H1 (cell line): ENCODE results near the gene ADGRL3. TPM values are rescaled to one million over a fixed set of nuclear protein-coding genes. Genes with fewer than 3 reads are reported as not detected.

Experiments
- CTCF ChIP-seq, 3 experiments: IDR thresholded peaks; 1 replicate in 2 of 3; 2 replicates in 1 of 3; pipeline versions ENCODE4 v1.5.1 to v1.6.1; 2011; ENCODE audit warnings: low read length in 3 of 3, mild to moderate bottlenecking in 3 of 3, inconsistent platforms in 2 of 3, low read depth in 1 of 3, moderate library complexity in 1 of 3; ENCODE audit not compliant: insufficient read depth in 1 of 3; ENCODE audit errors: control extremely low read depth in 1 of 3
- TEAD4 ChIP-seq: IDR thresholded peaks from 2 replicates; pipeline ENCODE4 v1.6.1; 2012; ENCODE audit warnings: low read depth, low read length, inconsistent platforms, mixed read lengths
- polyA plus RNA-seq, 7 experiments: library from polyadenylated mRNA; depleted of rRNA in 3 of 7; stranded (reverse) in 5 of 7; unstranded in 2 of 7; fragments of >200 nt in 5 of 7; fragments of 200-250 nt in 2 of 7; gene quantifications; 1 replicate in 5 of 7; 2 replicates in 1 of 7; 4 replicates in 1 of 7; pipeline versions ENCODE4 v1.2.1 to v1.2.3, GENCODE V29; 2011 to 2013; ENCODE audit warnings: missing spikeins in 2 of 7, mixed read lengths in 2 of 7
- total RNA-seq: library from RNA; stranded (reverse); fragmentation: NEBNext Ultra II Directional; extraction: Animal tissue kit (Norgen Biotek cat#: 25700); gene quantifications from 2 replicates; pipeline ENCODE4 v1.2.1, GENCODE V29; 2021

Gene ADGRL3
- total and polyA plus RNA-seq, 2 of the 8 experiments (the other 6 are each of a cell fraction or from before 2014, with no cell fraction given) = 6.6 to 13.0 TPM

GRCh38 chr4:61553557-61554125 lies 353.5 kb downstream of the ADGRL3 start (continued):
- no peak for TF ChIP-seq CTCF (IDR thresholded peaks at IDR 0.05; ENCODE audit: control extremely low read depth in 1 of 3, insufficient read depth in 1 of 3, low read depth in 1 of 3, low read length in 3 of 3)
- TF ChIP-seq TEAD4 = 0 out of 2 replicates have a peak, but pooled peaks have one; percentile 25
